Stimulated activated CD8-positive, alpha-beta memory T cell treated with anti-CD3 and anti-CD28 coated beads, Interleukin-2, amount 100 ng/mL, for 1 hour (primary cell): ENCODE results near the gene PRR19.
"Not testable (repeated sequence)": the region's sequence is repeated elsewhere in the genome, so short reads cannot be mapped to it uniquely, and the experiment has no call there.

Source experiments
- DNase-seq, 2 donors: peaks; one replicate each; pipeline ENCODE4 v3.0.0-alpha.2; 2020; ENCODE audit warnings: low read depth in 2 of 2

PRR19 gene

GRCh38 chr19:42325896-42326771, 24.2 kb downstream of the PRR19 start:
- no peak for DNase-seq

- DNase-seq, result no peak
Observed at GRCh38 chr19:42326969-42327368, 25.0 kb downstream of the PRR19 start.

GRCh38 chr19:42327381-42327780, 25.4 kb downstream of the PRR19 start:
- no peak for DNase-seq

GRCh38 chr19:42328106-42328505, 26.2 kb downstream of the PRR19 start:
- no peak for DNase-seq

GRCh38 chr19:42328854-42329253, 26.9 kb downstream of the PRR19 start:
- DNase-seq, result no peak

- DNase-seq, result no peak
Observed at GRCh38 chr19:42330241-42330711, 28.3 kb downstream of the PRR19 start.

- not testable (repeated sequence) for DNase-seq
Observed at GRCh38 chr19:42331333-42331732, 29.4 kb downstream of the PRR19 start.

- no peak for DNase-seq
Observed at GRCh38 chr19:42332059-42332458, 30.1 kb downstream of the PRR19 start.

GRCh38 chr19:42333018-42333417, 31.1 kb downstream of the PRR19 start:
- no peak for DNase-seq

- DNase-seq, result no peak
Observed at GRCh38 chr19:42333975-42334696, 32.2 kb downstream of the PRR19 start.

- DNase-seq, result no peak
Observed at GRCh38 chr19:42334697-42335373, 32.9 kb downstream of the PRR19 start.

GRCh38 chr19:42335374-42335936, 33.5 kb downstream of the PRR19 start:
- no peak for DNase-seq

- DNase-seq, result no peak
Observed at GRCh38 chr19:42335971-42336370, 34.0 kb downstream of the PRR19 start.

- not testable (repeated sequence) for DNase-seq
Observed at GRCh38 chr19:42339126-42339860, 37.4 kb downstream of the PRR19 start.

GRCh38 chr19:42339922-42340321, 38.0 kb downstream of the PRR19 start:
- DNase-seq, result not testable (repeated sequence)

- DNase-seq, result no peak
Observed at GRCh38 chr19:42343344-42344110, 41.6 kb downstream of the PRR19 start.

- no peak for DNase-seq
Observed at GRCh38 chr19:42344336-42344893, 42.5 kb downstream of the PRR19 start.

GRCh38 chr19:42345191-42345812, 43.4 kb downstream of the PRR19 start:
- DNase-seq, result no peak

- DNase-seq, result no peak
Observed at GRCh38 chr19:42348211-42348610, 46.3 kb downstream of the PRR19 start.
